Limb (tissue), 2 donors: Measurements from ENCODE around the gene C1QTNF12.
A peak's percentile ranks its signal among the peaks of the same experiment; 100 is the strongest.
"Not testable (repeated sequence)": the region's sequence is repeated elsewhere in the genome, so short reads cannot be mapped to it uniquely, and the experiment has no call there.

Experiments used
- DNase-seq, 2 donors: peaks; one replicate each; pipeline ENCODE4 v3.0.0-alpha.2; 2016; ENCODE audit errors: extremely low spot score in 2 of 2

C1QTNF12 gene

GRCh38 chr1:1199961-1200875 is 46.3 kb downstream of the C1QTNF12 start:
- DNase-seq, result peak in 1 of 2 donors; percentile 37

GRCh38 chr1:1199141-1199960 is 47.2 kb downstream of the C1QTNF12 start:
- DNase-seq, result peak in 1 of 2 donors; percentile 25

- DNase-seq, result peak in 1 of 2 donors; percentile 23
Measured at GRCh38 chr1:1198423-1199140, 47.9 kb downstream of the C1QTNF12 start.

- DNase-seq, result peak in 1 of 2 donors; percentile 26
Measured at GRCh38 chr1:1197551-1198422, 48.7 kb downstream of the C1QTNF12 start.

- no peak for DNase-seq
Measured at GRCh38 chr1:1197188-1197500, 49.4 kb downstream of the C1QTNF12 start.

- DNase-seq, result no peak
Measured at GRCh38 chr1:1196431-1197187, 49.9 kb downstream of the C1QTNF12 start.

GRCh38 chr1:1195726-1196125 is 50.8 kb downstream of the C1QTNF12 start:
- DNase-seq, result not testable (repeated sequence)

- DNase-seq, result no peak
Measured at GRCh38 chr1:1194723-1195122, 51.8 kb downstream of the C1QTNF12 start.
